Measurements from ENCODE around the gene PLCD1.
"Not testable (repeated sequence)": the region's sequence is repeated elsewhere in the genome, so short reads cannot be mapped to it uniquely, and the experiment has no call there.

PLCD1 gene

GRCh38 chr3:37993460-37993819 lies 36.0 kb downstream of the PLCD1 start:
- FAIRE-seq (no peak), DNase-seq (ENCODE audit: insufficient read length) (no peak)
- TF ChIP-seq POLR2AphosphoS5 (IDR thresholded peaks at IDR 0.05; ENCODE audit: low read depth, low read length), result no peak
- no peak for TF ChIP-seq TAF1 (IDR thresholded peaks at IDR 0.05; ENCODE audit: borderline replicate concordance, low read depth, low read length)

GRCh38 chr3:37993067-37993455 lies 36.4 kb downstream of the PLCD1 start:
- no peak for FAIRE-seq
- TF ChIP-seq POLR2A (IDR thresholded peaks at IDR 0.05; ENCODE audit: low read depth, low read length), result no peak
- TF ChIP-seq TAF1 (IDR thresholded peaks at IDR 0.05; ENCODE audit: borderline replicate concordance, low read depth, low read length), result no peak
- no peak for TF ChIP-seq POLR2AphosphoS5 (IDR thresholded peaks at IDR 0.05; ENCODE audit: low read depth, low read length)
- no peak for DNase-seq (ENCODE audit: insufficient read length)

- no peak for FAIRE-seq
- no peak for DNase-seq (ENCODE audit: insufficient read length)
- TF ChIP-seq POLR2AphosphoS5 (IDR thresholded peaks at IDR 0.05; ENCODE audit: low read depth, low read length) (no peak), POLR2A (IDR thresholded peaks at IDR 0.05; ENCODE audit: low read depth, low read length) (no peak), TAF1 (IDR thresholded peaks at IDR 0.05; ENCODE audit: borderline replicate concordance, low read depth, low read length) (no peak)
These were observed 37.0 kb downstream of the PLCD1 start for GRCh38 chr3:37992271-37993066.

GRCh38 chr3:37991823-37992222 lies 37.6 kb downstream of the PLCD1 start:
- TF ChIP-seq TAF1 (IDR thresholded peaks at IDR 0.05; ENCODE audit: borderline replicate concordance, low read depth, low read length) (no peak), POLR2AphosphoS5 (IDR thresholded peaks at IDR 0.05; ENCODE audit: low read depth, low read length) (no peak), POLR2A (IDR thresholded peaks at IDR 0.05; ENCODE audit: low read depth, low read length) (no peak)
- FAIRE-seq (no peak), DNase-seq (ENCODE audit: insufficient read length) (no peak)

GRCh38 chr3:37991109-37991508 lies 38.3 kb downstream of the PLCD1 start:
- DNase-seq (ENCODE audit: insufficient read length) (no peak), FAIRE-seq (no peak)
- no peak for TF ChIP-seq TAF1 (IDR thresholded peaks at IDR 0.05; ENCODE audit: borderline replicate concordance, low read depth, low read length)
- no peak for TF ChIP-seq POLR2A (IDR thresholded peaks at IDR 0.05; ENCODE audit: low read depth, low read length)
- no peak for TF ChIP-seq POLR2AphosphoS5 (IDR thresholded peaks at IDR 0.05; ENCODE audit: low read depth, low read length)

GRCh38 chr3:37990527-37990926 lies 38.9 kb downstream of the PLCD1 start, which contains the start of gene VILL:
TSS of gene VILL (plus strand) at chr3:37990786. CDS start at chr3:37993673, 2,887 bp downstream.
- TF ChIP-seq POLR2A (IDR thresholded peaks at IDR 0.05; ENCODE audit: low read depth, low read length), result no peak
- TF ChIP-seq POLR2AphosphoS5 (IDR thresholded peaks at IDR 0.05; ENCODE audit: low read depth, low read length), result no peak
- TF ChIP-seq TAF1 (IDR thresholded peaks at IDR 0.05; ENCODE audit: borderline replicate concordance, low read depth, low read length), result no peak
- FAIRE-seq, result no peak
- no peak for DNase-seq (ENCODE audit: insufficient read length)

- no peak for DNase-seq (ENCODE audit: insufficient read length)
- TF ChIP-seq POLR2AphosphoS5 (IDR thresholded peaks at IDR 0.05; ENCODE audit: low read depth, low read length) (no peak), POLR2A (IDR thresholded peaks at IDR 0.05; ENCODE audit: low read depth, low read length) (no peak), TAF1 (IDR thresholded peaks at IDR 0.05; ENCODE audit: borderline replicate concordance, low read depth, low read length) (no peak)
- FAIRE-seq, result no peak
These were observed 39.5 kb downstream of the PLCD1 start for GRCh38 chr3:37989821-37990480.

- FAIRE-seq (no peak), DNase-seq (ENCODE audit: insufficient read length) (no peak)
- TF ChIP-seq TAF1 (IDR thresholded peaks at IDR 0.05; ENCODE audit: borderline replicate concordance, low read depth, low read length), result no peak
- TF ChIP-seq POLR2AphosphoS5 (IDR thresholded peaks at IDR 0.05; ENCODE audit: low read depth, low read length), result no peak
- TF ChIP-seq POLR2A (IDR thresholded peaks at IDR 0.05; ENCODE audit: low read depth, low read length), result no peak
These were observed 40.4 kb downstream of the PLCD1 start for GRCh38 chr3:37988931-37989525.

GRCh38 chr3:37988376-37988775 lies 41.1 kb downstream of the PLCD1 start:
- not testable (repeated sequence) for FAIRE-seq

GRCh38 chr3:37987751-37988179 lies 41.7 kb downstream of the PLCD1 start:
- TF ChIP-seq TAF1 (IDR thresholded peaks at IDR 0.05; ENCODE audit: borderline replicate concordance, low read depth, low read length), result no peak
- TF ChIP-seq POLR2AphosphoS5 (IDR thresholded peaks at IDR 0.05; ENCODE audit: low read depth, low read length), result no peak
- DNase-seq (ENCODE audit: insufficient read length) (no peak), FAIRE-seq (no peak)

More at GRCh38 chr3:37988376-37988775, 41.1 kb downstream of the PLCD1 start:
- DNase-seq (ENCODE audit: insufficient read length), result not testable (repeated sequence)

- no peak for DNase-seq (ENCODE audit: insufficient read length)
- no peak for FAIRE-seq
- no peak for TF ChIP-seq POLR2A (IDR thresholded peaks at IDR 0.05; ENCODE audit: low read depth, low read length)
- TF ChIP-seq TAF1 (IDR thresholded peaks at IDR 0.05; ENCODE audit: borderline replicate concordance, low read depth, low read length), result no peak
- TF ChIP-seq POLR2AphosphoS5 (IDR thresholded peaks at IDR 0.05; ENCODE audit: low read depth, low read length), result no peak
These were observed 42.1 kb downstream of the PLCD1 start for GRCh38 chr3:37987315-37987697.
